Heart right ventricle (tissue), 16 donors: Measurements from ENCODE around the gene FBXO7. TPM values are rescaled to one million over a fixed set of nuclear protein-coding genes. Genes with fewer than 3 reads are reported as not detected.

ENCODE experiments used
- ATAC-seq, 8 donors: fragments of 200-7000 bp; cut with Tn5 transposase; one replicate each; pipeline ENCODE4 v1.9.1; 2020; ENCODE audit warnings: mild to moderate bottlenecking in 8 of 8, moderate library complexity in 8 of 8, moderate number of reproducible peaks in 1 of 8
- DNase-seq, 2 donors: peaks; one replicate each; pipeline ENCODE4 v3.0.0-alpha.2; 2020
- H3K27ac ChIP-seq, 10 donors: fragments of 200-600 bp; sonication (generic) in 2 of 10; one replicate each; pipeline versions ENCODE4 v1.5.0 to v1.8.0; 2020 to 2022; ENCODE audit warnings: mild to moderate bottlenecking in 3 of 10
- H3K27me3 ChIP-seq, 7 donors: fragments of 200-600 bp; one replicate each; pipeline ENCODE4 v1.8.0; 2021 to 2022; ENCODE audit warnings: mild to moderate bottlenecking in 2 of 7
- H3K36me3 ChIP-seq, 9 donors: fragments of 200-600 bp; sonication (generic) in 1 of 9; one replicate each; pipeline versions ENCODE4 v1.5.0 to v1.8.0; 2020 to 2022; ENCODE audit warnings: mild to moderate bottlenecking in 2 of 9
- H3K4me1 ChIP-seq, 9 donors: fragments of 200-600 bp; sonication (generic) in 1 of 9; one replicate each; pipeline versions ENCODE4 v1.5.0 to v1.8.0; 2020 to 2022; ENCODE audit warnings: mild to moderate bottlenecking in 4 of 9
- H3K4me3 ChIP-seq, 10 donors: fragments of 200-600 bp; sonication (generic) in 2 of 10; one replicate each; pipeline versions ENCODE4 v1.5.0 to v1.8.0; 2020 to 2022; ENCODE audit warnings: mild to moderate bottlenecking in 7 of 10, moderate library complexity in 2 of 10
- H3K9me3 ChIP-seq, 11 donors: fragments of 200-600 bp in 10 of 11; sonication (generic) in 2 of 11; one replicate each; pipeline versions ENCODE4 v1.5.0 to v1.8.0; 2013 to 2022; ENCODE audit warnings: mild to moderate bottlenecking in 2 of 11, control low read depth in 1 of 11, moderate library complexity in 1 of 11
- CTCF ChIP-seq, 9 donors: fragments of 200-600 bp; sonication (generic) in 2 of 9; IDR thresholded peaks; one replicate each; pipeline versions ENCODE4 v1.5.0 to v1.8.0; 2021 to 2022; ENCODE audit warnings: antibody characterized with exemption in 9 of 9, mild to moderate bottlenecking in 5 of 9, moderate library complexity in 1 of 9
- WGBS, 2 donors: extraction: QIAGEN DNeasy Blood & Tissue Kit; methylation state at CpG; one replicate each; pipeline ENCODE4 v1.1.7; 2013; ENCODE audit warnings: inconsistent platforms in 1 of 2; 5-methylcytosine and 5-hydroxymethylcytosine counted together
- intact Hi-C, 10 donors: fragments of 100-400 bp; cut with DNase I; formaldehyde crosslinking; loops; one replicate each; pipeline versions ENCODE4 v1.11.1 to v1.14.2; 2022
- polyA plus RNA-seq, 2 donors: library from polyadenylated mRNA; stranded (reverse); fragments of 200-250 nt; gene quantifications; one replicate each; pipeline ENCODE4 v1.2.3, GENCODE V29; 2013
- total RNA-seq, 10 donors: library from RNA; stranded (reverse); fragmentation: NEBNext Ultra II Directional in 3 of 10; extraction: Animal tissue kit (Norgen Biotek cat#: 25700) in 3 of 10; gene quantifications; one replicate each; pipeline versions ENCODE4 v1.2.1 to v1.2.4, GENCODE V29; 2021 to 2023
- donor health status: Arrhythmogenic right ventricular cardiomyopathy.
- donor health status: ischemic (EF 13 %, LVEDD 7.1; RV severe dilation, severe dysfunction).
- donor health status: healthy with polysubstance abuse.
- donor health status: DM: no; HTN: yes; CAD: no.
- donor health status: DM: no; HTN: no; CAD: no.
- donor health status: ischemic (EF 25% LVEDD 6.9; RV normal size, moderate dysfunction).
- donor health status: ischemic (EF 25% LVEDD 5.7; RV mildly dilated, moderate dysfunction).
- donor health status: healthy.
- donor health status: DM: yes; HTN: yes; CAD: no.
- donor health status: Ischemic cardiomyopathy.
- donor health status: ischemic (EF 35%, LVEDD 5.7; RV mildly dilated, moderate dysfunction).
- donor health status: nonischemic (EF 11% LVEDD 7.7; RV severe dilation, severe dysfunction).
- donor health status: DM: yes; HTN: yes; CAD: no.
- donor health status: PGD.
- donor health status: ischemic (EF 29% LVEDD 5.4; RV normal size, mild dysfunction).
- donor health status: nonischemic (EF 23%, LVEDD 6.1; RV moderate dilation, normal function).

Gene FBXO7
- total and polyA plus RNA-seq, 12 donors: 21.1 to 52.2 (median 37.6) TPM

GRCh38 chr22:32548039-32548438 lies 73.4 kb downstream of the FBXO7 start:
- no peak for TF ChIP-seq CTCF (IDR thresholded peaks at IDR 0.05)
- intact Hi-C loops: no loop called here
- WGBS, 2 donors: 90 to 96% methylated on average over 7 of the region's 7 CpGs
- no peaks in the 10 kb centered on the region for H3K36me3 ChIP-seq
- no peak overlapping the region for H3K27ac ChIP-seq
- DNase-seq (no peak), ATAC-seq (no peak)
- H3K9me3 ChIP-seq: peaks cover 0 to 6% (median 0%) of the 10 kb centered on the region in 11 donors
- H3K4me1 ChIP-seq: peaks cover 1 to 14% (median 3%) of the 10 kb centered on the region in 9 donors
- no peak overlapping the region for H3K4me3 ChIP-seq
- peaks cover 0 to 3% (median 0%) of the 10 kb centered on the region in 7 donors for H3K27me3 ChIP-seq

Other genes with a start within 250 kb of the FBXO7 start
- gene SLC5A4, start 219.5 kb upstream of the FBXO7 start, total RNA-seq: under 1 TPM in 8 of 10 donors, not detected in 2; 0.10 to 0.89 (median 0.20) TPM
- under 1 TPM; 0.06 to 0.29 TPM for gene SLC5A4, start 219.5 kb upstream of the FBXO7 start, polyA plus RNA-seq
- not detected for gene RFPL3, start 116.9 kb upstream of the FBXO7 start, total RNA-seq
- gene RFPL3, start 116.9 kb upstream of the FBXO7 start, polyA plus RNA-seq: not detected
- 10 to 100 TPM; 41.1 to 51.1 (median 47.0) TPM for gene RTCB, start 62.6 kb upstream of the FBXO7 start, total RNA-seq
- 10 to 100 TPM; 15.6 to 75.3 TPM for gene RTCB, start 62.6 kb upstream of the FBXO7 start, polyA plus RNA-seq
- gene BPIFC, start 10.4 kb upstream of the FBXO7 start, total RNA-seq: not detected
- not detected for gene BPIFC, start 10.4 kb upstream of the FBXO7 start, polyA plus RNA-seq